ENCODE results near the gene SH2D6. TPM values are rescaled to one million over a fixed set of nuclear protein-coding genes. Genes with fewer than 3 reads are reported as not detected.

Gene SH2D6
- total RNA-seq, 2 donors from 2014 or later = 0.66 to 1.3 TPM

- H3K4me3 Mint-ChIP-seq = no peak overlapping the region
- peaks cover 3% of the 10 kb centered on the region for H3K27me3 Mint-ChIP-seq
- H3K27ac Mint-ChIP-seq = no peak overlapping the region
- ATAC-seq (replicated peaks) = no peak
- H3K4me1 Mint-ChIP-seq = no peaks in the 10 kb centered on the region
- no peaks in the 10 kb centered on the region for H3K9me3 Mint-ChIP-seq
- H3K36me3 Mint-ChIP-seq (ENCODE audit: low read depth) = no peaks in the 10 kb centered on the region
These were observed 33.7 kb downstream of the SH2D6 start for GRCh38 chr2:85452237-85452636.

DNA sequence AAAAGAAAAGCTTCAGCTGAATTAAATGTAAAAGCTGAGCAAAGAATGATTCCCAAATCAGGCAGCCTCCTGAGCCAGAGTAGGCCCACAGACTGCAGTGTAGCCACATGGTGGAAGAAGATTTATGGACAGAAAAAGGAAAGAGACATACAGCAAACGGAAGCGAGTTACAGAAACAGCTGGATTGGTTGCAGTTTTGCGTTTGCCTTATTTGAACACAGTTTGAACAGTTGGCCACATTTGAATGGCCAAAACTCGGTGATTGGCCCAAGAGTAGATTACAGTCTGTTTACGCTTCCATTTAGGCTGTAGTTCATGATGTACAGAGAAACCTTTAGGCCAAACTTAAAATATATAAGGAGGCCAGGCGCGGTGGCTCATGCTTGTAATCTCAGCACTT lies 35.1 kb downstream of the SH2D6 start:
- H3K9me3 Mint-ChIP-seq = no peaks in the 10 kb centered on the region
- H3K27ac Mint-ChIP-seq = no peak overlapping the region
- H3K4me3 Mint-ChIP-seq = no peak overlapping the region
- H3K27me3 Mint-ChIP-seq = peaks cover 3% of the 10 kb centered on the region
- H3K4me1 Mint-ChIP-seq = no peaks in the 10 kb centered on the region
- no peaks in the 10 kb centered on the region for H3K36me3 Mint-ChIP-seq (ENCODE audit: low read depth)
- ATAC-seq (replicated peaks) = no peak

- Mint-ChIP-seq H3K4me3 (no peak overlapping the region), H3K9me3 (no peaks in the 10 kb centered on the region), H3K27me3 (peaks cover 3% of the 10 kb centered on the region), H3K27ac (no peak overlapping the region), H3K4me1 (no peaks in the 10 kb centered on the region), H3K36me3 (ENCODE audit: low read depth) (no peaks in the 10 kb centered on the region)
- no peak for ATAC-seq (replicated peaks)
These were observed 37.1 kb downstream of the SH2D6 start for GRCh38 chr2:85455552-85456090.

GRCh38 chr2:85457043-85457442 lies 38.5 kb downstream of the SH2D6 start:
- Mint-ChIP-seq H3K36me3 (ENCODE audit: low read depth) (no peaks in the 10 kb centered on the region), H3K27ac (no peak overlapping the region), H3K4me3 (no peak overlapping the region), H3K27me3 (peaks cover 3% of the 10 kb centered on the region), H3K9me3 (no peaks in the 10 kb centered on the region), H3K4me1 (no peaks in the 10 kb centered on the region)
- ATAC-seq (replicated peaks) = no peak

GRCh38 chr2:85457877-85458316 lies 39.4 kb downstream of the SH2D6 start:
- H3K4me1 Mint-ChIP-seq = no peaks in the 10 kb centered on the region
- no peak overlapping the region for H3K4me3 Mint-ChIP-seq
- no peak for ATAC-seq (replicated peaks)
- H3K36me3 Mint-ChIP-seq (ENCODE audit: low read depth) = no peaks in the 10 kb centered on the region
- no peak overlapping the region for H3K27ac Mint-ChIP-seq
- no peaks in the 10 kb centered on the region for H3K9me3 Mint-ChIP-seq
- H3K27me3 Mint-ChIP-seq = peaks cover 3% of the 10 kb centered on the region

GRCh38 chr2:85458601-85459563 lies 40.4 kb downstream of the SH2D6 start:
- Mint-ChIP-seq H3K4me3 (no peak overlapping the region), H3K9me3 (no peaks in the 10 kb centered on the region), H3K4me1 (no peaks in the 10 kb centered on the region)

DNA sequence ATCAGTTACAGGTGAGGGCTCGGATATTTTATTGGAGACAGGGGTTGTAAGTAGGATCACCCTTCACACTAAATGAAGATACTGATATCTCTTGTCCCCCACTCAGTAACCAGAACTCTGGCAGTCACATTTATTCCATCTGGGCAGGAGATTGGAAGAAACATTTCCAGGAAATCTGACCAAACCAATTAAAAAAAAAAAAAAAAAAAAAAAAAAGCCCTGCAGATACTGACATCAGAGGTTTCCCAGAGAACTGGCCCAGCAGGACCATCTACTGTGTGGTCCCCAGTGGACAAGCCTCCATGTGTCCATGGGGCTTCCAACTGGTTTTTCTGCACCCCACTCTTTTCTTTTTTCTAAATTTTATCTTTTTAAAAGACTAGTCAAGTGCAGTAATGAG lies 41.3 kb downstream of the SH2D6 start:
- H3K27me3 Mint-ChIP-seq = peaks cover 3% of the 10 kb centered on the region
- no peaks in the 10 kb centered on the region for H3K4me1 Mint-ChIP-seq
- H3K9me3 Mint-ChIP-seq = no peaks in the 10 kb centered on the region
- ATAC-seq (replicated peaks) = no peak
- no peak overlapping the region for H3K27ac Mint-ChIP-seq
- no peaks in the 10 kb centered on the region for H3K36me3 Mint-ChIP-seq (ENCODE audit: low read depth)
- no peak overlapping the region for H3K4me3 Mint-ChIP-seq

More at GRCh38 chr2:85458601-85459563, 40.4 kb downstream of the SH2D6 start:
- no peak for ATAC-seq (replicated peaks)
- H3K27me3 Mint-ChIP-seq = peaks cover 3% of the 10 kb centered on the region
- H3K36me3 Mint-ChIP-seq (ENCODE audit: low read depth) = no peaks in the 10 kb centered on the region
- no peak overlapping the region for H3K27ac Mint-ChIP-seq

GRCh38 chr2:85462322-85462721 lies 43.8 kb downstream of the SH2D6 start:
- H3K27me3 Mint-ChIP-seq = no peaks in the 10 kb centered on the region
- H3K4me1 Mint-ChIP-seq = no peaks in the 10 kb centered on the region
- no peaks in the 10 kb centered on the region for H3K36me3 Mint-ChIP-seq (ENCODE audit: low read depth)
- no peak overlapping the region for H3K27ac Mint-ChIP-seq
- no peak overlapping the region for H3K4me3 Mint-ChIP-seq
- no peak for ATAC-seq (replicated peaks)
- no peaks in the 10 kb centered on the region for H3K9me3 Mint-ChIP-seq

DNA sequence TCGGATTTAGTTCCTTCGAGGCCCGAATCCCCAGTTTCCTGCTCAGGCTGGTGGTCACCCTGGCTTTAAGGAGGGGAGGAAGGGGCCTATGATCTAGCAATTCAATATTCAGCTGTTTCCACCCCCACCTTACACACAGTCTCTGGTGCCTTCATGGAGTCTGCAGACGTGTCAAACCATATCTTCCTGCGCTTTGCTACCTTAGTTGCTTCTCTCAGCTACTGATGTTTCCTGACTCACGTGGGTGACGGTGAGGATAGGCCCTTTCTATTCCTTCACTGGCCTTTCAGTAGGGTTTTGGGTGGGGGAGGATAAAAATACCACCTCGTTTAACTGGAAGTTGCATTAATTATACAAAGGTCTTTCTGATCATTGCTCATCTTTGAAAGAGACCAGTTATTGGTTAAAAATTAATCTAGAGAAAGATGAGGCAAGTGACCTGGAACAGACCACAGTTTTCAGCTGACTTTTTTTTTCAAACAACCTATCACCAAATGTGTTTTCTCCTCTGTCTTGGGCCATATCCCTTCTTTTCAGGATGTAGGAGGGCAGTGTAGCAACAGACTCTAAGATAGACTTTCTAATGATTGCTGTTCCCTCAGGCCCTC lies 49.7 kb downstream of the SH2D6 start:
- H3K9me3 Mint-ChIP-seq = no peaks in the 10 kb centered on the region
- H3K4me3 Mint-ChIP-seq = no peak overlapping the region
- H3K36me3 Mint-ChIP-seq (ENCODE audit: low read depth) = no peaks in the 10 kb centered on the region
- no peak for ATAC-seq (replicated peaks)
- H3K4me1 Mint-ChIP-seq = no peaks in the 10 kb centered on the region
- H3K27ac Mint-ChIP-seq = no peak overlapping the region
- no peaks in the 10 kb centered on the region for H3K27me3 Mint-ChIP-seq

GRCh38 chr2:85468704-85469349 lies 50.3 kb downstream of the SH2D6 start:
- Mint-ChIP-seq H3K4me1 (no peaks in the 10 kb centered on the region), H3K27ac (no peak overlapping the region), H3K9me3 (no peaks in the 10 kb centered on the region), H3K36me3 (ENCODE audit: low read depth) (no peaks in the 10 kb centered on the region), H3K4me3 (no peak overlapping the region), H3K27me3 (no peaks in the 10 kb centered on the region)
- ATAC-seq (replicated peaks) = no peak

DNA sequence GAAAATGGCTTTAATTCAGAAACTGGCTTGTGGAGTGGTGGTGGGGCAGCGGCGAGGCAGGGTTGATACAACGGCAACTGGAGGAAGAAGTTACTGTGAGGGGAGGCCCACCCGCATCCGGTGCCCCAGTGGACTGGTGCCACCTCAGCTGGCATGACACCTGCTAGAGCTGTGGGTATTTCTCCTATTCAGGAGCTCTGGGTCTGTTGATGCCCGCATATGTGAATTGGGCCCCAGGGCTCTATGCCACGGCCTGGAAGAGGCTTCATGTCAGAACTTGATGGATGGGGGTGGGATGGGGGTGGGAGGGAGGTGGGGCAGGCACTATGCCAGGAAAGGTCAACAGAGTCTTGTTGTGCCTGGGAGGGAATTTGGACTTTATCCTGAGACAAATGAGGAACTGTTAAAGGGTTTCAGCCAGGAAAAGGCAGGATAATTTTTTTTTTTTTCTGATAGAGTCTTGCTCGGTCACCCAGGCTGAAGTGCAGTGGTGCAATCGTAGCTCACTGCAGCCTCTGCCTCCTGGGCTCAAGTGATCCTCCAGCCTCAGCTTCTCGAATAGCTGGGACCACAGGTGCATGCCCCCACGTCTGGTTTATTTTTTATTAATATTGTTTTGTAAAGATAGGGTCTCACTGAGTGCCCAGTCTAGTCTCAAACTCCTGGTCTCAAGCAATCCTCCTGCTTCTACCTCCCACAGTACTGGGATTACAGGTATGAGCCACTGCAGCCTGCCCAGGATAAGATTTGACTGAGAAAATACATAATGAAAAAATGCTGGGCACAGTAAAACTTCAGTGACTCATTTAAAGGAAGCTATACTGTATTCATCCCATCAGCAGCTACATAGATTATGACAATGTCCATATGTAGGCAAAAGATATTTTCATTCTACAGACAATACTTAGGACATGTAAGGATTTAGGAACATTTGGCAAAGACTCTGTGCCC lies 52.6 kb downstream of the SH2D6 start:
- H3K4me3 Mint-ChIP-seq = no peak overlapping the region
- no peaks in the 10 kb centered on the region for H3K27me3 Mint-ChIP-seq
- H3K27ac Mint-ChIP-seq = no peak overlapping the region
- no peaks in the 10 kb centered on the region for H3K9me3 Mint-ChIP-seq
- H3K4me1 Mint-ChIP-seq = no peaks in the 10 kb centered on the region
- no peaks in the 10 kb centered on the region for H3K36me3 Mint-ChIP-seq (ENCODE audit: low read depth)
- ATAC-seq (replicated peaks) = no peak

DNA sequence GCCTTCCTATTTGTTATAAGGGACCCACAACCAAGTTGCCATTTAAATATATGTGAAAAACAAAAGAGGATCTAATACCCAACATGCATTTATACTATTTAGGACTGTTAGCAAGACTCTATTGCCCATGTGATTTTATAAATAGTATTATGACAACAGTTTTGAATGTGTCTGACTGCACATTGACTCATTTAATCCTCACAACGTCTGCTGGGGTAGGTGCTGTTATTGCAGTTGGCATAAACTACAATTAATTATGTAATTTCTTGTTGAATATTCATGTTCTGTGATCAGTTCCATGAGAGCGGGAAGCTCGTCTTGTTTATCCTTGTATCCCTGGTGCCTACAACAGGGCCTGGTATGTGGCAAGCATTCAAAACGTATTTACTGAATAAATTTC lies 53.7 kb downstream of the SH2D6 start:
- H3K36me3 Mint-ChIP-seq (ENCODE audit: low read depth) = no peaks in the 10 kb centered on the region
- ATAC-seq (replicated peaks) = no peak
- H3K4me3 Mint-ChIP-seq = no peak overlapping the region
- no peaks in the 10 kb centered on the region for H3K4me1 Mint-ChIP-seq
- no peaks in the 10 kb centered on the region for H3K27me3 Mint-ChIP-seq
- H3K9me3 Mint-ChIP-seq = no peaks in the 10 kb centered on the region
- no peak overlapping the region for H3K27ac Mint-ChIP-seq

GRCh38 chr2:85475799-85476490 lies 57.4 kb downstream of the SH2D6 start:
- H3K4me3 Mint-ChIP-seq = no peak overlapping the region
- ATAC-seq (replicated peaks) = no peak
- no peaks in the 10 kb centered on the region for H3K4me1 Mint-ChIP-seq
- no peaks in the 10 kb centered on the region for H3K27me3 Mint-ChIP-seq
- H3K27ac Mint-ChIP-seq = no peak overlapping the region
- H3K9me3 Mint-ChIP-seq = no peaks in the 10 kb centered on the region
- no peaks in the 10 kb centered on the region for H3K36me3 Mint-ChIP-seq (ENCODE audit: low read depth)
